Keratinocyte (primary cell): ENCODE results near the gene DOK6. TPM values are rescaled to one million over a fixed set of nuclear protein-coding genes. Genes with fewer than 3 reads are reported as not detected.

Source experiments
- DNase-seq: peaks from one replicate; pipeline ENCODE4 v3.0.0-alpha.2; 2011; ENCODE audit warnings: low read depth, missing footprints, low spot score
- FAIRE-seq: peaks from 2 replicates; lab custom pipeline; 2011; peaks lifted over from hg19 to GRCh38; lab: Jason Lieb, UNC
- H2AFZ ChIP-seq: 2 replicates; pipeline ENCODE4 v1.6.0; 2012; ENCODE audit warnings: low read length, control low read depth, inconsistent platforms; ENCODE audit not compliant: control insufficient read depth
- H3K27ac ChIP-seq: 2 replicates; pipeline ENCODE4 v1.5.1; 2011; ENCODE audit warnings: low read length; ENCODE audit not compliant: control insufficient read depth, insufficient read depth
- H3K27me3 ChIP-seq: 3 replicates; pipeline ENCODE4 v1.6.0; 2011; ENCODE audit warnings: low read length; ENCODE audit not compliant: control insufficient read depth, insufficient read depth; ENCODE audit errors: extremely low read depth
- H3K36me3 ChIP-seq, 2 experiments: 2 replicates in 1 of 2; 3 replicates in 1 of 2; pipeline ENCODE4 v1.5.1; 2011; ENCODE audit warnings: low read length in 2 of 2, mild to moderate bottlenecking in 1 of 2; ENCODE audit not compliant: control insufficient read depth in 2 of 2, insufficient read depth in 2 of 2; ENCODE audit errors: extremely low read depth in 1 of 2
- H3K4me1 ChIP-seq: 3 replicates; pipeline ENCODE4 v1.5.1; 2011; ENCODE audit warnings: low read length; ENCODE audit not compliant: control insufficient read depth, insufficient read depth; ENCODE audit errors: extremely low read depth
- H3K4me2 ChIP-seq: 3 replicates; pipeline ENCODE4 v1.6.0; 2011; ENCODE audit warnings: low read depth, low read length; ENCODE audit not compliant: control insufficient read depth, insufficient read depth; ENCODE audit errors: extremely low read depth
- H3K4me3 ChIP-seq, 3 experiments: fragments of 200-600 bp in 1 of 3; sonication (generic) in 1 of 3; 2 replicates in 2 of 3; 3 replicates in 1 of 3; pipeline ENCODE4 v1.5.1; 2011 to 2016; ENCODE audit warnings: low read length in 3 of 3, mild to moderate bottlenecking in 3 of 3, control low read depth in 2 of 3, inconsistent platforms in 1 of 3, low read depth in 1 of 3, mixed read lengths in 1 of 3, mixed run types in 1 of 3, moderate library complexity in 1 of 3; ENCODE audit not compliant: control insufficient read depth in 2 of 3, insufficient read depth in 2 of 3; ENCODE audit errors: extremely low read depth in 1 of 3
- H3K79me2 ChIP-seq: 2 replicates; pipeline ENCODE4 v1.6.0; 2012; ENCODE audit warnings: low read length; ENCODE audit not compliant: control insufficient read depth, insufficient read depth
- H3K9ac ChIP-seq: 3 replicates; pipeline ENCODE4 v1.6.0; 2011; ENCODE audit warnings: low read length; ENCODE audit not compliant: control insufficient read depth, insufficient read depth; ENCODE audit errors: extremely low read depth
- H3K9me1 ChIP-seq: 3 replicates; pipeline ENCODE4 v1.6.0; 2011; ENCODE audit warnings: low read length; ENCODE audit not compliant: control insufficient read depth, insufficient read depth; ENCODE audit errors: extremely low read depth
- H3K9me3 ChIP-seq: 2 replicates; pipeline ENCODE4 v1.5.1; 2012; ENCODE audit warnings: low read depth, low read length; ENCODE audit not compliant: control insufficient read depth
- H4K20me1 ChIP-seq: 3 replicates; pipeline ENCODE4 v1.6.0; 2011; ENCODE audit warnings: low read length; ENCODE audit not compliant: control insufficient read depth, insufficient read depth; ENCODE audit errors: extremely low read depth
- CTCF ChIP-seq, 3 experiments: IDR thresholded peaks in 1 of 3; conservative IDR thresholded peaks in 1 of 3; optimal IDR thresholded peaks in 1 of 3; 2 replicates in 2 of 3; 3 replicates in 1 of 3; pipeline versions ENCODE3 to v1.5.1; 2011; ENCODE audit warnings: low read length in 3 of 3, mild to moderate bottlenecking in 3 of 3, moderate library complexity in 2 of 3, control low read depth in 1 of 3, inconsistent platforms in 1 of 3; ENCODE audit not compliant: insufficient read depth in 2 of 3; ENCODE audit errors: extremely low read depth in 1 of 3
- EZH2 ChIP-seq: IDR thresholded peaks from one replicate; pipeline ENCODE4 v1.6.1; 2012; ENCODE audit warnings: inconsistent platforms, mild to moderate bottlenecking, low read length, moderate library complexity
- dilution Hi-C: fragments of 300-500 bp; cut with MboI; formaldehyde crosslinking; loops from one replicate; pipeline ENCODE4 v1.7.0; 2020; ENCODE audit warnings: low sequenced_read_pairs; ENCODE audit not compliant: extremely low pct_ligation_motif_present
- polyA plus RNA-seq, 5 experiments: library from polyadenylated mRNA; depleted of rRNA in 3 of 5; stranded (reverse) in 3 of 5; stranded (forward) in 1 of 5; unstranded in 1 of 5; fragments of >200 nt; gene quantifications; 1 replicate in 1 of 5; 2 replicates in 3 of 5; 3 replicates in 1 of 5; pipeline versions ENCODE4 v1.2.1 to v1.2.3, GENCODE V29; 2011 to 2012; ENCODE audit warnings: missing spikeins in 2 of 5, low read depth in 1 of 5, low replicate concordance in 1 of 5

DOK6 gene
- polyA plus RNA-seq, 1 donor (not counting 4 experiments of a cell fraction or from before 2014, with no cell fraction given) = not detected

DNA sequence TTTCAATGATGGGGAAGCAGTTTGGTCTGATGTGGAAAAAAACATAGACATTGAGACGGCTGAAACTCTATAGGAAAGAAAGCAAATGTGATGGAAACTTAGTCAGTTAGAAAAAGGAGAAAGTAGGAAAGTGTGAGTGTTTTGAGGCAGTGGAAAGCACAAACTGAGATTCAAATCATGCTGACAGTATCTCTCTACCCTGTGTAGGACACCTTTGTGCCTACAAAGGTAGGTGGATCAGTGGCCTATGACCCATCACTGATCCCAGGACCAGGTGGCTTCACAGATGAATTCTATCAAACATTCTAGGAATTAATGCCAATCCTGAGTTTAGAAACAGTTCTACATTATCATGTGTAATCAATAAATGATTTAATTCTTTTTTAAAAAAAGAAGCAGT lies 489.9 kb downstream of the DOK6 start:
- peaks cover 0 to 2% of the 10 kb centered on the region in 2 experiments for H3K36me3 ChIP-seq
- FAIRE-seq = no peak
- H2AFZ ChIP-seq = no peak overlapping the region
- no peaks in the 10 kb centered on the region for H3K27me3 ChIP-seq
- no peak overlapping the region for H3K4me3 ChIP-seq
- DNase-seq = no peak
- no peaks in the 10 kb centered on the region for H3K9me1 ChIP-seq
- H3K9me3 ChIP-seq = no peaks in the 10 kb centered on the region
- dilution Hi-C loops = no loop called here
- H4K20me1 ChIP-seq = no peaks in the 10 kb centered on the region
- H3K27ac ChIP-seq = no peak overlapping the region
- no peak for TF ChIP-seq CTCF (optimal IDR thresholded peaks at IDR 0.05 in 1 of 3, IDR thresholded peaks at IDR 0.05 in 1 of 3, conservative IDR thresholded peaks at IDR 0.05 in 1 of 3; ENCODE audit: extremely low read depth in 1 of 3, insufficient read depth in 2 of 3, low read length in 3 of 3)
- TF ChIP-seq EZH2 = no peak
- no peak overlapping the region for H3K4me2 ChIP-seq
- no peak overlapping the region for H3K9ac ChIP-seq
- no peaks in the 10 kb centered on the region for H3K79me2 ChIP-seq
- H3K4me1 ChIP-seq = no peaks in the 10 kb centered on the region

DNA sequence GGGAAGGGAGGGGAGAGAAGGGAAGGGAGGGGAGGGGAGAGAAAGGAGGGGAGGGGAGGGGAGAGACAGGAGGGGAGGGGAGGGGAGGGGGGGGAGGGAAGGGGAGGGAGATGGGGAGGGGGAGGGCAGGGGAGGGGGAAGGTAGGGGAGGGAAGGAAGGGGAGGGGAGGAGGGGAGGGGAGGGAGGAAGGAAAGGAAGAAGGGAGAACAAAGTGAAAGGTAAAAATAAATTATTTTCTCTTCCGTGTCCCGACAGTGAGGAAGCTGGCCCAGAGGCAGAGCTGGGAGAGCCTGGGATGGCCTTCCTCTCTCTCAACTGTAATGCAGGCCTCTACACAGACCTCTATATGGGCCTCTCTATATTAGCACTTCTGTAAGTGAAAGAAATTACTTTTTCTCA lies 493.8 kb downstream of the DOK6 start:
- no peaks in the 10 kb centered on the region for H3K27me3 ChIP-seq
- H3K9me3 ChIP-seq = no peaks in the 10 kb centered on the region
- H3K9ac ChIP-seq = no peak overlapping the region
- dilution Hi-C loops = no loop called here
- H3K4me1 ChIP-seq = no peaks in the 10 kb centered on the region
- no peak overlapping the region for H3K4me2 ChIP-seq
- peaks cover 0 to 4% of the 10 kb centered on the region in 2 experiments for H3K36me3 ChIP-seq
- no peak overlapping the region for H2AFZ ChIP-seq
- FAIRE-seq = no peak
- no peaks in the 10 kb centered on the region for H3K79me2 ChIP-seq
- DNase-seq = no peak
- TF ChIP-seq EZH2 = no peak
- TF ChIP-seq CTCF (optimal IDR thresholded peaks at IDR 0.05 in 1 of 3, IDR thresholded peaks at IDR 0.05 in 1 of 3, conservative IDR thresholded peaks at IDR 0.05 in 1 of 3; ENCODE audit: extremely low read depth in 1 of 3, insufficient read depth in 2 of 3, low read length in 3 of 3) = no peak
- no peak overlapping the region for H3K27ac ChIP-seq
- no peaks in the 10 kb centered on the region for H4K20me1 ChIP-seq
- H3K4me3 ChIP-seq = no peak overlapping the region
- no peaks in the 10 kb centered on the region for H3K9me1 ChIP-seq
